Chondrocyte (in vitro differentiated cells): ENCODE data around the gene HECTD3. TPM values are rescaled to one million over a fixed set of nuclear protein-coding genes. Genes with fewer than 3 reads are reported as not detected.
"Not testable (repeated sequence)": the region's sequence is repeated elsewhere in the genome, so short reads cannot be mapped to it uniquely, and the experiment has no call there.

Experiments used
- DNase-seq: peaks from one replicate; pipeline ENCODE4 v3.0.0; 2021; ENCODE audit warnings: mixed read lengths, low spot score
- H3K27ac Mint-ChIP-seq: one replicate; pipeline ENCODE4 v1.8.0; 2021; ENCODE audit warnings: mild to moderate bottlenecking, moderate library complexity, mixed read lengths; ENCODE audit not compliant: unreplicated experiment
- H3K27me3 Mint-ChIP-seq: 2 replicates; pipeline ENCODE4 v1.8.0; 2021; ENCODE audit warnings: low read depth, mixed read lengths
- H3K36me3 Mint-ChIP-seq: 2 replicates; pipeline ENCODE4 v1.8.0; 2021; ENCODE audit warnings: low read depth, mixed read lengths
- H3K4me1 Mint-ChIP-seq: 2 replicates; pipeline ENCODE4 v1.8.0; 2021; ENCODE audit warnings: low read depth, mild to moderate bottlenecking, mixed read lengths
- H3K4me3 Mint-ChIP-seq: one replicate; pipeline ENCODE4 v1.8.0; 2021; ENCODE audit warnings: mild to moderate bottlenecking, moderate library complexity, mixed read lengths; ENCODE audit not compliant: unreplicated experiment
- H3K9me3 Mint-ChIP-seq: 2 replicates; pipeline ENCODE4 v1.8.0; 2021; ENCODE audit warnings: low read depth, mixed read lengths
- total RNA-seq: library from RNA; stranded (reverse); gene quantifications from 3 replicates; pipeline ENCODE4 v1.2.1, GENCODE V29; 2021
- TF ChIP-seq, protein P1 (sequence below): fragments of 200-600 bp; sonication (generic); IDR thresholded peaks from 2 replicates; pipeline ENCODE4 v1.5.0; 2021; ENCODE audit warnings: antibody characterized with exemption, mild to moderate bottlenecking, moderate library complexity

Gene HECTD3
- total RNA-seq, 1 donor from 2014 or later, result 36.5 TPM

DNA sequence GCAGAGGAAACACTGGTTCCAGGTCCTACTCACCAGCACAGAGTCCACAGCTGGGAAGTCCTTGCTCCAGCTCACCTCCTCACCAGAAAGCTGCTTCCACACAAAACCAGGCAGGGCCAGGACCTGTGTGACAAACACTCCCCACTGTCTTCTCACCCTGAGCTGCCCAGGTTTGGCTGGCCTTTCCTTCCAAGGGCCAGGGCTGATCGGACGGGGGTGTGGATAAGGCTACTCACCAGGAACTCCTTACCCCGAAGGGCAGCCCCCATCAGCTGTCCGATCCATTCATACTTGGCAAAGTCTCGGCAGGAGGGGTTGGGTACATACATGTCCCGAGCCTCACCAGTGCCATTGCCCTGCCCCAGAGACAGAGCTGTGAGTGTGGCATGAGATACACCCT, 5.4 kb downstream of the HECTD3 start:
- TF ChIP-seq, protein P1, sequence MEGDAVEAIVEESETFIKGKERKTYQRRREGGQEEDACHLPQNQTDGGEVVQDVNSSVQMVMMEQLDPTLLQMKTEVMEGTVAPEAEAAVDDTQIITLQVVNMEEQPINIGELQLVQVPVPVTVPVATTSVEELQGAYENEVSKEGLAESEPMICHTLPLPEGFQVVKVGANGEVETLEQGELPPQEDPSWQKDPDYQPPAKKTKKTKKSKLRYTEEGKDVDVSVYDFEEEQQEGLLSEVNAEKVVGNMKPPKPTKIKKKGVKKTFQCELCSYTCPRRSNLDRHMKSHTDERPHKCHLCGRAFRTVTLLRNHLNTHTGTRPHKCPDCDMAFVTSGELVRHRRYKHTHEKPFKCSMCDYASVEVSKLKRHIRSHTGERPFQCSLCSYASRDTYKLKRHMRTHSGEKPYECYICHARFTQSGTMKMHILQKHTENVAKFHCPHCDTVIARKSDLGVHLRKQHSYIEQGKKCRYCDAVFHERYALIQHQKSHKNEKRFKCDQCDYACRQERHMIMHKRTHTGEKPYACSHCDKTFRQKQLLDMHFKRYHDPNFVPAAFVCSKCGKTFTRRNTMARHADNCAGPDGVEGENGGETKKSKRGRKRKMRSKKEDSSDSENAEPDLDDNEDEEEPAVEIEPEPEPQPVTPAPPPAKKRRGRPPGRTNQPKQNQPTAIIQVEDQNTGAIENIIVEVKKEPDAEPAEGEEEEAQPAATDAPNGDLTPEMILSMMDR, result no peak
- Mint-ChIP-seq H3K27me3 (no peaks in the 10 kb centered on the region), H3K4me3 (no peak overlapping the region), H3K4me1 (peaks cover 15% of the 10 kb centered on the region), H3K9me3 (no peaks in the 10 kb centered on the region), H3K36me3 (peaks cover 49% of the 10 kb centered on the region), H3K27ac (no peak overlapping the region)
- DNase-seq, result no peak

DNA sequence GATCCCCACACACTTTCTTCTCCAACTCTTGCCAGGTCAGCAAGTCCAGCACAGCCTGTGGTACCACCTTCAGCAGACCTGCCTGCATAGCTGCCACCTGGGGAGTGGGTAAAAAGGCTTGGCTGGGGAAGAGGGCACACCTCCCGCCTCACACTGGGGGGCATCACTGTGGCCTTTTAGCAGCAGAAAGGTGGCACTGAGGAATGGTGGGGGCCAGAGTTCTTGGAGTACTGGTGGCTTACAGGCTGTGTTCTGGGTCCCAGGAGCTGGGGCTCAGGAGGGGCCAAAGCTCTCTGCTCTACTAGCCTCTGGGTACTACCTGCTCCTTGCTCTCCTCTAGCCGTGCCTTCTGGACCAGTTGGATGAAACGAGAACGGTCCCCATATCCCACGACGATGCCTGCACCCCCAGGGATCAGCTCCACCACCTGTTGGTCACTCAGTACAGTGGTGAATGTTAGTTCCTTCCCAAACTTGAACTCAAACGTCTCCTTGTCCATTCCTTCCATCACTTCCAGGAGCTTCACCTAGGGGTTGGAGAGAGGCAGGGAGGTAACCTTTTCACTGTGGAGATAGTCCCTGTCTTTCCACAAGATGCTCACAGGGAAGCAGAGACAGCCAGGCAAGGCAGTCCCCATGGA, 6.7 kb downstream of the HECTD3 start:
- Mint-ChIP-seq H3K27me3 (no peaks in the 10 kb centered on the region), H3K4me1 (peaks cover 5% of the 10 kb centered on the region), H3K27ac (no peak overlapping the region), H3K36me3 (peaks cover 49% of the 10 kb centered on the region), H3K4me3 (no peak overlapping the region), H3K9me3 (no peaks in the 10 kb centered on the region)
- no peak for DNase-seq
- TF ChIP-seq, protein P1, result no peak

DNA sequence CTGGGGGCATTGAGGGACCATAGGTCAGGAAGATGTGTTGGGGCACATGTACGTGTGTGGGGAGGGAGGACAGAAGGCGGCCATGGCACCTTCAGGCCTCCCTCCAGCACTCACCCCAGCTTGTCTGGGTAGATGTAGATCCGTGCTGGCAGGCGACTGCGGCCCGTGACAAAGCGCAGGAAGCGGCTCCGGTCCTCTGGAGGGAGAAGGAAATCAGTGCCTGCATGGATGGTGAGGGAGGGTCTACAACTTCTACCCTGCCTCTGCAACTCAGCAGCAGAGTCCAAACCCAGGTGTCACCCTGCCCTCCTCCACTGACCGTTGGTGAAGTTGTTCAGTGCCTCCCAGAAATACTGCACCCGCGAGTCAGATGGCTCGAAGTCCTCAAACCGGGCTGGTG, 7.4 kb downstream of the HECTD3 start:
- Mint-ChIP-seq H3K9me3 (no peaks in the 10 kb centered on the region), H3K4me1 (no peaks in the 10 kb centered on the region), H3K36me3 (peaks cover 44% of the 10 kb centered on the region), H3K4me3 (no peak overlapping the region), H3K27ac (no peak overlapping the region), H3K27me3 (no peaks in the 10 kb centered on the region)
- TF ChIP-seq, protein P1, result no peak
- no peak for DNase-seq

DNA sequence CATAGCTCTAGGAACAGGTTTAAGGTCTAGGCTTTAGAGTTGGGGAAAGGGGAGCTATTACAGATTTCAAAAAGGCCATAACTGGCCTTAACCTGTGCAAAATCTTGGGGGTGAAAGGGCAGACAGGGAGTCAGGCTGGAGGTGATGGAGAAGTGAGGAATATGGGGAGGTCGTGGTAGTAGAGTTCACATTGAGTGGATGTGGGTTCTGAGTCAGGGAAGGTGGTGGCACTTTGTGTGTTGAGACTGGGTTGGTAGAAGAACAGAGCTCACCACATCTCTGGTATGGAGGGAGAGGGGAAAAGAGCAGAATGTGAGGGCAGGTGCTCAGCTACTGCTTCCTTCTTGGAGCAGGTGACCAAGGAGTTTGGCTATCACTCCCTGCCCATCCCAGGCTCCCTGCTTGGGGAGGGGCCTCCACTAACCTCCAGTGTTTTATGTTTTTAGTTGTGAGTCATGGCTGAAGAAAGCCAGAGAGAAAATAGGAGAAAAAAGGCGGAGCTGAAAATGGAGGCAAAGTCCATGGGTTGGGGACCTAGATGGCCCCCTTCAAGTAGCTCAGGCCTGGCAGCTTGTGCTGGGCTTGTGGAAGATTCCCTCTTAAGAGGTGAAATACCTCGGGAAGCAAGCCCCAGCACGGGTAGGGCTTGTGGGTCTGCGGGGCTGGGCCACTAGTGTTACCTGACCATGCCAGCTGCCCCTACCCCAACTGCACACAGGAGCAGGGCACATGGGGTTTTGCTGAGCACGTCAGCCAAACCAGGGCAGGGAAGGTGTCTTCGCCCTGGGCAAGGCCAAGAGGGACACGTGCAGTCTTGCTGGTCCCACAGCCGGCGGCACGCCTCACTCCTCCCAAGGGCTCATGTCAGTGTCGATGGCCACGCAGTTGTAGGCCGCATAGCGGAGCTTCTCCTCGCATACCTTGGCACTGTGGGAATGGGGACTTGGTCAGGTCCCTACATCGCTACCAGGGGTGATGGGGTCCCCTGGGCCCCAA, 8.2 kb downstream of the HECTD3 start:
- no peak overlapping the region for H3K4me3 Mint-ChIP-seq
- DNase-seq, result no peak
- TF ChIP-seq, protein P1, result no peak
- H3K27me3 Mint-ChIP-seq, result no peaks in the 10 kb centered on the region
- H3K4me1 Mint-ChIP-seq, result no peaks in the 10 kb centered on the region
- no peaks in the 10 kb centered on the region for H3K9me3 Mint-ChIP-seq
- no peak overlapping the region for H3K27ac Mint-ChIP-seq
- peaks cover 39% of the 10 kb centered on the region for H3K36me3 Mint-ChIP-seq

DNA sequence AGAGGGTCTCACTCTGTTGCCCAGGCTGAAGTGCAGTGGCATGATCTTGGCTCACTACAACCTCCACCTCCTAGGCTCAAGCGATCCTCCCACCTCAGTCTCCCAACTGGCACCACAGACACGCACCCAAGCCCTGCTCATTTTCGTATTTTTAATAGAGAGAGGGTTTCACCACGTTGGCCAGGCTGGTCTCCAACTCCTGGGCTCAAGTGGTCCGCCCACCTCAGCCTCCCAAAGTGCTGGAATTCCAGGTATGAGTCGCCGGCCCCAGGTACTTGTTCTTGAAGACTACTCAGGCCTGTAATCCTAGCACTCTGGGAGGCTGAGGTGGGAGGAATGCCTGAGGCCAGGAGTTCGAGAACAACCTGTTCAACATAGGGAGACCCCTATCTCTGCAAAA, 9.5 kb downstream of the HECTD3 start:
- H3K27ac Mint-ChIP-seq, DNase-seq, H3K4me1 Mint-ChIP-seq, H3K4me3 Mint-ChIP-seq, H3K27me3 Mint-ChIP-seq, H3K9me3 Mint-ChIP-seq: not testable (repeated sequence)
- H3K36me3 Mint-ChIP-seq, result peaks cover 32% of the 10 kb centered on the region
